ENCODE measurements around the gene DCAF7.
A peak's percentile ranks its signal among the peaks of the same experiment; 100 is the strongest.

Gene DCAF7

GRCh38 chr17:63610854-63611253, 60.6 kb downstream of the DCAF7 start:
- no peak for DNase-seq (ENCODE audit: low read depth, low spot score)
- in situ Hi-C loops (cut with HindIII; ENCODE audit: low sequenced_read_pairs), result no loop called here
- no peak overlapping the region for H3K4me3 ChIP-seq (ENCODE audit: low read depth, low read length)
- no peak for TF ChIP-seq CTCF (IDR thresholded peaks at IDR 0.05; ENCODE audit: low read depth, low read length)

- DNase-seq (ENCODE audit: low read depth, low spot score), result no peak
- no peak overlapping the region for H3K4me3 ChIP-seq (ENCODE audit: low read depth, low read length)
- in situ Hi-C loops (cut with HindIII; ENCODE audit: low sequenced_read_pairs), result no loop called here
- no peak for TF ChIP-seq CTCF (IDR thresholded peaks at IDR 0.05; ENCODE audit: low read depth, low read length)
Measured at GRCh38 chr17:63611354-63611753, 61.1 kb downstream of the DCAF7 start.

- no peak for TF ChIP-seq CTCF (IDR thresholded peaks at IDR 0.05; ENCODE audit: low read depth, low read length)
- in situ Hi-C loops (cut with HindIII; ENCODE audit: low sequenced_read_pairs), result no loop called here
- no peak overlapping the region for H3K4me3 ChIP-seq (ENCODE audit: low read depth, low read length)
- no peak for DNase-seq (ENCODE audit: low read depth, low spot score)
Measured at GRCh38 chr17:63613663-63614062, 63.4 kb downstream of the DCAF7 start.

- peak overlapping the region; percentile 60 for H3K4me3 ChIP-seq (ENCODE audit: low read depth, low read length)
- DNase-seq (ENCODE audit: low read depth, low spot score), result no peak
- in situ Hi-C loops (cut with HindIII; ENCODE audit: low sequenced_read_pairs), result no loop called here
- no peak for TF ChIP-seq CTCF (IDR thresholded peaks at IDR 0.05; ENCODE audit: low read depth, low read length)
Measured at GRCh38 chr17:63621229-63621683, 71.0 kb downstream of the DCAF7 start.

- peak; percentile 100 for DNase-seq (ENCODE audit: low read depth, low spot score)
- in situ Hi-C loops (cut with HindIII; ENCODE audit: low sequenced_read_pairs), result no loop called here
- peak; percentile 13 for TF ChIP-seq CTCF (IDR thresholded peaks at IDR 0.05; ENCODE audit: low read depth, low read length)
- H3K4me3 ChIP-seq (ENCODE audit: low read depth, low read length), result peak within 1 kb of the TSS; percentile 60
Measured at GRCh38 chr17:63621684-63622573, 71.7 kb downstream of the DCAF7 start, which contains the start of gene MAP3K3. Gene MAP3K3 (plus strand): TSS chr17:63622417. CDS start chr17:63622760, 343 bp downstream.

- no peak for TF ChIP-seq CTCF (IDR thresholded peaks at IDR 0.05; ENCODE audit: low read depth, low read length)
- H3K4me3 ChIP-seq (ENCODE audit: low read depth, low read length), result peak overlapping the region; percentile 57
- peak; percentile 59 for DNase-seq (ENCODE audit: low read depth, low spot score)
- in situ Hi-C loops (cut with HindIII; ENCODE audit: low sequenced_read_pairs), result no loop called here
Measured at GRCh38 chr17:63622574-63623390, 72.5 kb downstream of the DCAF7 start.

All from astrocyte of the spinal cord (primary cell).